Measurements from ENCODE around the gene TRPC6. TPM values are rescaled to one million over a fixed set of nuclear protein-coding genes. Genes with fewer than 3 reads are reported as not detected.
A peak's percentile ranks its signal among the peaks of the same experiment; 100 is the strongest.

The TRPC6 gene
- total and polyA plus RNA-seq, 2 experiments from 2014 or later: 0.13 to 4.8 TPM

- H4K20me1 ChIP-seq (ENCODE audit: insufficient read depth, poor library complexity, severe bottlenecking): no peaks in the 10 kb centered on the region
- no peaks in the 10 kb centered on the region for H3K27me3 ChIP-seq
- no peaks in the 10 kb centered on the region for H3K4me1 ChIP-seq (ENCODE audit: insufficient read depth)
- no peaks in the 10 kb centered on the region for H3K79me2 ChIP-seq
- peak; percentile 39 for DNase-seq (ENCODE audit: low spot score)
- H3K27ac ChIP-seq: no peak overlapping the region
- no peak overlapping the region for H3K4me2 ChIP-seq
- no peaks in the 10 kb centered on the region for H3K9me2 ChIP-seq (replicated peaks; ENCODE audit: insufficient read depth)
- 88% methylated on average over 1 of the region's 1 CpG for WGBS (ENCODE audit: low lambda C conversion rate, missing lambda C conversion rate)
- TF ChIP-seq EZH2phosphoT487 (IDR thresholded peaks at IDR 0.05; ENCODE audit: low read depth, severe bottlenecking, unreplicated experiment): no peak
- TF ChIP-seq EZH2 (IDR thresholded peaks at IDR 0.05; ENCODE audit: borderline replicate concordance): no peak
- TF ChIP-seq, protein P1, sequence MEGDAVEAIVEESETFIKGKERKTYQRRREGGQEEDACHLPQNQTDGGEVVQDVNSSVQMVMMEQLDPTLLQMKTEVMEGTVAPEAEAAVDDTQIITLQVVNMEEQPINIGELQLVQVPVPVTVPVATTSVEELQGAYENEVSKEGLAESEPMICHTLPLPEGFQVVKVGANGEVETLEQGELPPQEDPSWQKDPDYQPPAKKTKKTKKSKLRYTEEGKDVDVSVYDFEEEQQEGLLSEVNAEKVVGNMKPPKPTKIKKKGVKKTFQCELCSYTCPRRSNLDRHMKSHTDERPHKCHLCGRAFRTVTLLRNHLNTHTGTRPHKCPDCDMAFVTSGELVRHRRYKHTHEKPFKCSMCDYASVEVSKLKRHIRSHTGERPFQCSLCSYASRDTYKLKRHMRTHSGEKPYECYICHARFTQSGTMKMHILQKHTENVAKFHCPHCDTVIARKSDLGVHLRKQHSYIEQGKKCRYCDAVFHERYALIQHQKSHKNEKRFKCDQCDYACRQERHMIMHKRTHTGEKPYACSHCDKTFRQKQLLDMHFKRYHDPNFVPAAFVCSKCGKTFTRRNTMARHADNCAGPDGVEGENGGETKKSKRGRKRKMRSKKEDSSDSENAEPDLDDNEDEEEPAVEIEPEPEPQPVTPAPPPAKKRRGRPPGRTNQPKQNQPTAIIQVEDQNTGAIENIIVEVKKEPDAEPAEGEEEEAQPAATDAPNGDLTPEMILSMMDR (IDR thresholded peaks at IDR 0.05; ENCODE audit: poor library complexity): peak; percentile 47
- H3K36me3 ChIP-seq (replicated peaks; ENCODE audit: insufficient read depth, low read depth): no peaks in the 10 kb centered on the region
- no peaks in the 10 kb centered on the region for H3K9me3 ChIP-seq (ENCODE audit: low read depth)
- no peak overlapping the region for H2AFZ ChIP-seq
- H3K4me3 ChIP-seq: no peak overlapping the region
These were observed 154.9 kb downstream of the TRPC6 start for GRCh38 chr11:101428918-101429317.

- no peak overlapping the region for H3K4me3 ChIP-seq
- no peak for DNase-seq (ENCODE audit: low spot score)
- H3K9me2 ChIP-seq (replicated peaks; ENCODE audit: insufficient read depth): no peaks in the 10 kb centered on the region
- H2AFZ ChIP-seq: no peak overlapping the region
- no peaks in the 10 kb centered on the region for H3K36me3 ChIP-seq (replicated peaks; ENCODE audit: insufficient read depth, low read depth)
- H3K9me3 ChIP-seq (ENCODE audit: low read depth): no peaks in the 10 kb centered on the region
- no peak for TF ChIP-seq EZH2 (IDR thresholded peaks at IDR 0.05; ENCODE audit: borderline replicate concordance)
- no peaks in the 10 kb centered on the region for H4K20me1 ChIP-seq (ENCODE audit: insufficient read depth, poor library complexity, severe bottlenecking)
- no peak overlapping the region for H3K4me2 ChIP-seq
- no peaks in the 10 kb centered on the region for H3K27me3 ChIP-seq
- H3K27ac ChIP-seq: no peak overlapping the region
- H3K79me2 ChIP-seq: no peaks in the 10 kb centered on the region
- no peaks in the 10 kb centered on the region for H3K4me1 ChIP-seq (ENCODE audit: insufficient read depth)
- WGBS (ENCODE audit: low lambda C conversion rate, missing lambda C conversion rate): 86% methylated on average over 2 of the region's 2 CpGs
These were observed 176.5 kb downstream of the TRPC6 start for GRCh38 chr11:101407324-101407723.

Small RNA genes lying within 50 kb of the gene (microRNA-seq; reads per million reads assigned to microRNA genes)
- not detected for gene MIR3920

Small RNA genes lying within 50 kb of the gene (small RNA-seq; reads per million reads assigned to genes)
- gene MIR3920: not detected

All from hepatocyte (in vitro differentiated cells).